B cell (primary cell): ENCODE results near the gene PNPLA5. TPM values are rescaled to one million over a fixed set of nuclear protein-coding genes. Genes with fewer than 3 reads are reported as not detected.

Experiments
- ATAC-seq: fragments of 200-7000 bp; cut with Tn5 transposase; one replicate; pipeline ENCODE4 v1.10.0; 2021; ENCODE audit warnings: low read depth, mild to moderate bottlenecking, moderate number of reproducible peaks, moderate library complexity
- CTCF ChIA-PET: fragments of 350-600 bp; sonication (Branson Sonifier 250); formaldehyde crosslinking; loops from one replicate; lab custom pipeline; 2021; ENCODE audit warnings: antibody characterized with exemption, inconsistent platforms; lab: Charles Lee
- POLR2A ChIA-PET: fragments of 350-600 bp; sonication (Branson Sonifier 250); formaldehyde crosslinking; loops from one replicate; lab custom pipeline; 2021; ENCODE audit warnings: antibody characterized with exemption; lab: Charles Lee
- DNase-seq: peaks from one replicate; pipeline ENCODE4 v3.0.0; 2013
- H2AFZ ChIP-seq: 2 replicates; pipeline ENCODE4 v1.6.1; 2012; ENCODE audit warnings: mild to moderate bottlenecking, low read depth, low read length; ENCODE audit not compliant: insufficient read depth, poor library complexity, severe bottlenecking
- H3K27ac ChIP-seq, 2 donors: 1 replicate in 1 of 2; 2 replicates in 1 of 2; pipeline ENCODE4 v1.5.1; 2012 to 2013; ENCODE audit warnings: low read length in 2 of 2, mild to moderate bottlenecking in 2 of 2, moderate library complexity in 1 of 2
- H3K27me3 ChIP-seq, 4 experiments: fragments of 200-600 bp in 1 of 4; sonication (generic) in 1 of 4; replicated peaks in 1 of 4; 1 replicate in 2 of 4; 2 replicates in 2 of 4; pipeline versions ENCODE4 v1.6.1 to v1.7.0; 2013 to 2016; ENCODE audit warnings: low read length in 3 of 4, mild to moderate bottlenecking in 2 of 4, mixed read lengths in 1 of 4, moderate library complexity in 1 of 4; ENCODE audit not compliant: insufficient read depth in 4 of 4, control insufficient read depth in 3 of 4; ENCODE audit errors: control extremely low read depth in 1 of 4
- H3K36me3 ChIP-seq, 2 experiments: replicated peaks in 1 of 2; 1 replicate in 1 of 2; 2 replicates in 1 of 2; pipeline versions ENCODE4 v1.6.1 to v1.7.1; 2013; ENCODE audit warnings: low read length in 1 of 2; ENCODE audit not compliant: insufficient read depth in 2 of 2, control insufficient read depth in 1 of 2; ENCODE audit errors: control extremely low read depth in 1 of 2, extremely low read depth in 1 of 2
- H3K4me1 ChIP-seq, 2 donors: fragments of 200-600 bp in 1 of 2; sonication (generic) in 1 of 2; 1 replicate in 1 of 2; 2 replicates in 1 of 2; pipeline versions ENCODE4 v1.5.1 to v1.6.1; 2013 to 2017; ENCODE audit warnings: low read length in 2 of 2; ENCODE audit not compliant: control insufficient read depth in 2 of 2, insufficient read depth in 2 of 2
- H3K4me2 ChIP-seq: replicated peaks from 2 replicates; pipeline ENCODE3; 2012; ENCODE audit warnings: mild to moderate bottlenecking, low read depth, low read length; ENCODE audit not compliant: poor library complexity, severe bottlenecking
- H3K4me3 ChIP-seq, 5 experiments: fragments of 200-600 bp in 1 of 5; sonication (generic) in 1 of 5; 1 replicate in 3 of 5; 2 replicates in 2 of 5; pipeline versions ENCODE4 v1.5.1 to v1.7.0; 2011 to 2016; ENCODE audit warnings: low read length in 4 of 5, mild to moderate bottlenecking in 4 of 5, low read depth in 2 of 5, control low read depth in 1 of 5, moderate library complexity in 1 of 5; ENCODE audit not compliant: insufficient read depth in 1 of 5; ENCODE audit errors: control extremely low read depth in 1 of 5, extremely low read depth in 1 of 5
- H3K79me2 ChIP-seq: fragments of 200-600 bp; sonication (generic); one replicate; pipeline ENCODE4 v1.6.0; 2016; ENCODE audit warnings: low read length; ENCODE audit not compliant: control insufficient read depth, insufficient read depth
- H3K9ac ChIP-seq: fragments of 200-600 bp; sonication (generic); 2 replicates; pipeline ENCODE4 v1.6.1; 2017; ENCODE audit warnings: mild to moderate bottlenecking, low read length, moderate library complexity
- H3K9me3 ChIP-seq, 3 donors: one replicate each; pipeline versions ENCODE4 v1.6.1 to v1.7.1; 2013; ENCODE audit warnings: low read length in 2 of 3; ENCODE audit not compliant: control insufficient read depth in 2 of 3, insufficient read depth in 1 of 3; ENCODE audit errors: control extremely low read depth in 1 of 3
- H4K20me1 ChIP-seq: 2 replicates; pipeline ENCODE4 v1.6.0; 2012; ENCODE audit warnings: mild to moderate bottlenecking, low read length; ENCODE audit not compliant: insufficient read depth, control insufficient read depth, poor library complexity, severe bottlenecking
- H3K27ac Mint-ChIP-seq: one replicate; pipeline ENCODE4 v1.8.0; 2021; ENCODE audit warnings: mixed read lengths
- H3K27me3 Mint-ChIP-seq: one replicate; pipeline ENCODE4 v1.8.0; 2021; ENCODE audit warnings: mixed read lengths
- H3K4me1 Mint-ChIP-seq: one replicate; pipeline ENCODE4 v1.8.0; 2021; ENCODE audit warnings: mixed read lengths
- H3K4me3 Mint-ChIP-seq: one replicate; pipeline ENCODE4 v1.8.0; 2021; ENCODE audit warnings: mixed read lengths
- H3K9me3 Mint-ChIP-seq: one replicate; pipeline ENCODE4 v1.8.0; 2022; ENCODE audit warnings: mixed read lengths; ENCODE audit not compliant: insufficient read depth
- CTCF ChIP-seq: fragments of 200-600 bp; IDR thresholded peaks from one replicate; pipeline ENCODE4 v1.8.0; 2022; ENCODE audit warnings: antibody characterized with exemption, mild to moderate bottlenecking
- EZH2 ChIP-seq: IDR thresholded peaks from 2 replicates; pipeline ENCODE4 v1.6.1; 2012; ENCODE audit warnings: borderline replicate concordance, low read depth, mild to moderate bottlenecking, moderate library complexity, low read length; ENCODE audit not compliant: insufficient read depth, poor library complexity, severe bottlenecking
- WGBS: methylation state at CpG from one replicate; pipeline ENCODE4 v1.1.5; 2013; ENCODE audit warnings: missing lambda C conversion rate; ENCODE audit not compliant: insufficient coverage; 5-methylcytosine and 5-hydroxymethylcytosine counted together
- intact Hi-C: fragments of 100-400 bp; cut with micrococcal nuclease; formaldehyde crosslinking; loops from one replicate; pipeline ENCODE4 v1.10.0; 2022
- polyA plus RNA-seq: library from polyadenylated mRNA; depleted of rRNA; stranded (reverse); fragments of >200 nt; gene quantifications from 2 replicates; pipeline ENCODE4 v1.2.3, GENCODE V29; 2012
- total RNA-seq, 2 donors: library from RNA; stranded (reverse); fragments of 120-200 nt in 1 of 2; gene quantifications; 1 replicate in 1 of 2; 2 replicates in 1 of 2; pipeline versions ENCODE4 v1.2.3 to v1.2.4, GENCODE V29; 2013 to 2022

PNPLA5 gene
- total and polyA plus RNA-seq, 2 donors (not counting 1 experiment from before 2014, with no cell fraction given) = not detected

GRCh38 chr22:43847376-43848289 lies 44.2 kb downstream of the PNPLA5 start:
- 84% methylated on average over 14 of the region's 14 CpGs for WGBS
- ChIA-PET POLR2A (no interaction called here), CTCF (no interaction called here)
- DNase-seq (no peak), ATAC-seq (no peak)
- Mint-ChIP-seq H3K27me3 (peaks cover 21% of the 10 kb centered on the region), H3K4me1 (no peaks in the 10 kb centered on the region), H3K4me3 (no peak overlapping the region), H3K27ac (no peak overlapping the region), H3K9me3 (no peaks in the 10 kb centered on the region)
- Histone ChIP-seq H2AFZ (no peak overlapping the region), H3K27me3 (peaks cover 0 to 6% (median 0%) of the 10 kb centered on the region in 4 experiments), H3K9ac (no peak overlapping the region), H3K4me1 (no peaks in the 10 kb centered on the region), H3K9me3 (no peaks in the 10 kb centered on the region), H3K79me2 (no peaks in the 10 kb centered on the region), H3K36me3 (no peaks in the 10 kb centered on the region), H4K20me1 (no peaks in the 10 kb centered on the region), H3K27ac (no peak overlapping the region), H3K4me2 (no peak overlapping the region), H3K4me3 (no peak overlapping the region)
- intact Hi-C loops = no loop called here
- no peak for TF ChIP-seq CTCF
- no peak for TF ChIP-seq EZH2

- H3K27me3 ChIP-seq = peaks cover 0 to 2% (median 0%) of the 10 kb centered on the region in 4 experiments
- POLR2A ChIA-PET = no interaction called here
- H2AFZ ChIP-seq = no peak overlapping the region
- Mint-ChIP-seq H3K27ac (no peak overlapping the region), H3K4me3 (no peak overlapping the region), H3K4me1 (no peaks in the 10 kb centered on the region), H3K27me3 (peaks cover 21% of the 10 kb centered on the region), H3K9me3 (no peaks in the 10 kb centered on the region)
- H3K4me1 ChIP-seq = no peaks in the 10 kb centered on the region
- H4K20me1 ChIP-seq = no peaks in the 10 kb centered on the region
- no peak overlapping the region for H3K9ac ChIP-seq
- no peaks in the 10 kb centered on the region for H3K79me2 ChIP-seq
- ATAC-seq (no peak), DNase-seq (no peak)
- WGBS = 90% methylated on average over 8 of the region's 11 CpGs
- H3K36me3 ChIP-seq = no peaks in the 10 kb centered on the region
- CTCF ChIA-PET = no interaction called here
- H3K4me2 ChIP-seq = no peak overlapping the region
- no peaks in the 10 kb centered on the region for H3K9me3 ChIP-seq
- H3K27ac ChIP-seq = no peak overlapping the region
- intact Hi-C loops = no loop called here
- no peak overlapping the region for H3K4me3 ChIP-seq
- TF ChIP-seq EZH2 = no peak
- no peak for TF ChIP-seq CTCF
Observed at GRCh38 chr22:43846966-43847365, 44.8 kb downstream of the PNPLA5 start.
